ENCODE results near the gene CELF5.
"Not testable (repeated sequence)": the region's sequence is repeated elsewhere in the genome, so short reads cannot be mapped to it uniquely, and the experiment has no call there.

CELF5 gene

DNA sequence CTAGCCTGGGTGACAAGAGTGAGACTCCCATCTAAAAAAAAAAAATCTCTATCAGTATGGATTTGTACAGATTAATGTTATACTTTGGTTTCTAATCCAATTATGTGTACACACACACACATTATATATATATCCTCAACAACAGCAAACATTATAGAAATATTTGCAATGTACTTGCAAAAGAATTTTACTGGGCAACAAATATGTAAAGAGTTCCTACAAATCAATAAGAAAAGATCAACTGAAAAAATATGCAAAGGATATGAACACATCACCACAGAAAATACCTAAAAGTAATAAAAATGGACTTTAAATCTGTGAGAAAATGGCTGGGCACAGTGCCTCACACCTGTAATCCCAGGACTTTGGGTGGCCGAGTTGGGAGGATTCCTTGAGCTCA, 101.0 kb downstream of the CELF5 start:
- DNase-seq, result no peak

DNA sequence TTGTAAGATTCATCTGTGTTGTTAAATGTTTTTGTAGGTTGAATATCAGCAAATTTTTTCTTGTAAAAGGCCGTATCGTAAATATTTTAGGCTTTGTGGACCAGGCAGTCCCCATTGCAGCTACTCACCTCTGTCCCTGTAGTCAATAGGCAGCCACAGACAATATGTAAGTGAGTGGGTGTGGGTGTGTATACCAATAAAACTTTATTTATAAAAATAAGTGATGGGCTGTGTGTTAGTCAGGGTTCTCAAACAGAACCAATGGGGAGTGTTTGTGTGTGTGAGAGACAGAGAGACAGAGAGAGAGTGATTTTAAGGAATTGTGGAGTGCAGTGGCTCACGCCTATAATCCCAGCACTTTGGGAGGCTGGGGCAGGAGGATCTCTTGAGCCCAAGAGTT, 104.3 kb downstream of the CELF5 start:
- no peak for DNase-seq

DNA sequence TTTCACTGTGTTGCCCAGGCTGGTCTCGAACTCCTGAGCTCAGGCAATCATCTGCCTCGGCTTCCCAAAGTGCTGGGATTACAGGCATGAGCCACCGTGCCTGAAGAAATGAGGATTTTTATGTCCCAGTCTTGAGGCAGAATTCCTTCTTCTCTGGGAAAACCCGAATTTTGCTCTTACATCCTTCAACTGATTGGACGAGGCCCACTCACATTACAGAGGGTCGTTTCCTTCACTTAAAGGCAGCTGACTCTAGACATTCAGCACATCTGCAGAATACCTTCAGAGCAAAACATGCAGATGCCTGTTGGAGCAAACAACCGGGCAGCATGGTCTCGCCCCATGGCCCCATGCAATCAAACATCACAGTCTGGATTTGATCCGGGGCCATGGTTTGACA, 105.6 kb downstream of the CELF5 start:
- no peak for DNase-seq

DNA sequence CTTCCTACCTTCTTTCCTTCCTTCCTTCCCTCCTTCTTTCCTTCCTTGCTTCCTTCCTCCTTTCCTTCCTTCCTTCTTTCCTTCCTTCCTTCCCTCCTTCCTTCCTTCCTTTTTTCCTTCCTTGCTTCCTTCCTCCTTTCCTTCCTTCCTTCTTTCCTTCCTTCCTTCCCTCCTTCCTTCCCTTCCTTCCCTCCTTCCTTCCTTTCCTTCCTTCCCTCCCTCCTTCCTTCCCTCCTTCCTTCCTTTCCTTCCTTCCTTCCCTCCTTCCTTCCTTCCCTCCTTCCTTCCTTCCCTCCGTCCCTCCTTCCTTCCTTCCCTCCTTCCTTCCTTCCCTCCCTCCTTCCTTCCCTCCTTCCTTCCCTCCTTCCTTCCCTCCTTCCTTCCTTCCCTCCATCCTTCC, 107.8 kb downstream of the CELF5 start:
- not testable (repeated sequence) for DNase-seq

DNA sequence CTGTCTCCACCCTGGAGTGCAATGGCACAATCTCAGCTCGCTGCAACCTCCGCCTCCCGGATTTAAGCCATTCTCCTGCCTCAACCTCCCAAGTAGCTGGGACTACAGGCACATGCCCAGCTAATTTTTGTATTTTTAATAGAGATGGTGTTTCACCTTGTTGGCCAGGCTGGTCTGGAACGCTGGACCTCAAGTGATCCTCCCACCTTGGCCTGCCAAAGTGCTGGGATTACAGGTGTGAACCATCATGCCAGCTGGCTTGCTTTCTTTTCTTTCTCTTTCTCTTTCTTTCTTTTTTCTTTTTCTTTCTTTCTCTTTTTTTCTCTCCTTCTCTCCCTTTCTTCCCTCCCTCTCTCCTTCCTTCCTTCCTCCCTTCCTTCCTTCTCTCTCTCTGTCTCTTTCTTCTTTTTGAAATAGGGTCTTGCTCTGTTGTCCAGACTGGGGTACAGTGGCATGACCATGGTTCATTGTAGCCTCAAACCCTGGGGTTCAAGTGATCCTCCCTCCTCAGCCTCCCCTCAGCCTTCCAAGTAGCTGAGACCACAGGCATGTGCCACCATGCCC, 108.6 kb downstream of the CELF5 start:
- DNase-seq, result no peak

DNA sequence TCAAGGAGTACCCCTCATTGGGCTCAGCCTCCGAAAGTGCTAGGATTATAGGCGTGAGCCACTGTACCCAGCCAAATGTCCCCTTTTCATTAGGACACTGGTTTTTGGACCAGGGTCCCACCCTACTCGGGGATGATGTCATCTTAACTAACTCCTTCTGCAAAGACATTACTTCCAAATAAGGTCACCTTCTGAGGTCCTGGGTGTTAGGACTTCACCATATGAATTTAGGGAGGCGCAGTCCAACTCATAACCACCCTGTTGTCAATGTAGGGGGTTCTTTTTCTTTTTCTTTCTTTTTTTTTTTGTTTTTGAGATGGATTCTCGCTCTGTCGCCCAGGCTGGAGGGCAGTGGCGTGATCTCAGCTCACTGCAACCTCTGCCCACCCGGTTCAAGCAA, 109.2 kb downstream of the CELF5 start:
- DNase-seq, result no peak

DNA sequence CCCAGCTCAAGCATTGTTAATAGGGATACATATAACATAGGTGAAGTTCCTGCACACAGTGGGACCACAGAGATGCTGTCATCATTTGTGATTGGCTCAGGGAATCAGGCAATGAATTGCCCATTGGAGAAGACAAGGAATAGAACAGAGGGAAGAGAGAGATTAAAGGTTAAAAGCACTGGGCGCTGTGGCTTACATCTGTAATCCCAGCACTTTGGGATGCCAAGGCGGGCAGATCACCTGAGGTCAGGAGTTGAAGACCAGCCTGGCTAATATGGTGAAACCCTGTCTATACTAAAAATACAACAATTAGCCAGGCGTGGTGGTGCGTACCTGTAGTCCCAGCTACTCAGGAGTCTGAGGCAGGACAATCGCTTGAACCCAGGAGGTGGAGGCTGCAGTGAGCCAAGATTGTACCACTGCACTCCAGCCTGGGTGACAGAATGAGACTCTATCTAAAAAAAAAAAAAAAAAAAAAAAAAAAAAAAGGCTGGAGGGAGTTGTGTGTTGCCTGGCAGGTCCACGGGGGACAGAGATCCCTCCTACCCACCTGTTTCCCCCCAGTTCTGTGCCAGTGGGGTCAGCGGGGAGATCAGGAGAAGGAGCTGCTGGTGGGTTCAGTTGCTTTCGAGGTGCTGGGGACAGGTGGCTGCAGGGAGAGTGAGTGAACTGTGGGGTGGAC, 110.4 kb downstream of the CELF5 start:
- DNase-seq, result not testable (repeated sequence)

DNA sequence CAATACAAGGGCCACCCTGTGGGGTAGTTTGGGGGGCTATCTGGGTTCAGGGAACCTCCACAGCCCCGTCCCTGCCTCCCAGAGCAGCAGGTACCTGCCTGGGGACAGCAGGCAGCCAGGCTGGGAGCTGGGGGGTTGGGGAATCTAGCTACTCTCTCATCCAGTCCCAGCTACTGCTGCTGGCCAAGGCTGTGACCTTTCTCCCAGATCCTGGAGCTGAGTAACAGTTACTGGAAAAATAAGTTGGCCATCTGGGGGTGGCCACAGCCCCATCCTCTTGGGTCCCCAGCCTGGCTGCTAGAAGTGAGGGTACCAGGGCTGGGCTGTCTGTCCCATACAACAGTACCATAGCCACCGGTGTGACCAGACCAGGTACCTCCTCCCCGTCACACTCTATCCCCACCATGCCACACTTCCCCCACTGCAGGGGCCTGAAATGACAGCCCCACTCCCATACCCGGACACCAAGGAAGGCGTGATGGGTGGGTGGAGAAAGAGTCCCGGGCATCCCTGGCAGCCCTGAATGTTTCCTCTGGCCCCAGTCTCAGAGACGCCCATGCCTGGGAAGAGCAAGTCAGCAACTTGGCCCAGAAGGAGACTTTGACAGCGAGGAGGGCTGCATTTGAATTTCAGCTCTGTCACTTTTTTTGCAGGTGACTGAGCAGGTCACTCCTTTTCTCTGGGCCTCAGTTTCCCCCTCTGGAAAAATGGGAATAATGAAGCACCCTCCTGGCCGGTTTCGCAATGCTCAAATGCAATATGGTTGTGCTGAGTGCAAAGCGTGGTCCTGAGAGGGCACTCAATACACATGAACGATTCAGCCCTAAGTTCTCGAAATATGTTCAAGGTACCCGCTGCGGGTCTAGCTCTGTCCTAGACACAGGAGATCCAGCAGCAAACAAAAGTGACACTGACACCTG, 111.2 kb downstream of the CELF5 start:
- DNase-seq, result no peak

DNA sequence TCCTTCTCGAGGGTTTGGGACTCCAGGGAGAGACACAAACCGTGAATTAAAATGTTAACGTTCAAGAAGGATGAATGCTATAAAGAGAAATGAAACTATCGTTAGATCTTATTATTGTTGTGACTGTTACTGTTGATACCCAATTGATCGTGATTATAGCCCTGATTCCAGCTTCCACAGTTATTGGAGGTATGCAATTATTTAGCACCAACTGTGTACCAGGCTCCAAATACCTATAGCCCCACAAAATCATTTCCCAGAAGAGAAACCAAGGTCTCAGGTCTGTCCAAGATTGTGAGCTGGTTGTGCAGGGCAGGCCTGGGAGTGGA, 111.9 kb downstream of the CELF5 start:
- DNase-seq, result no peak

DNA sequence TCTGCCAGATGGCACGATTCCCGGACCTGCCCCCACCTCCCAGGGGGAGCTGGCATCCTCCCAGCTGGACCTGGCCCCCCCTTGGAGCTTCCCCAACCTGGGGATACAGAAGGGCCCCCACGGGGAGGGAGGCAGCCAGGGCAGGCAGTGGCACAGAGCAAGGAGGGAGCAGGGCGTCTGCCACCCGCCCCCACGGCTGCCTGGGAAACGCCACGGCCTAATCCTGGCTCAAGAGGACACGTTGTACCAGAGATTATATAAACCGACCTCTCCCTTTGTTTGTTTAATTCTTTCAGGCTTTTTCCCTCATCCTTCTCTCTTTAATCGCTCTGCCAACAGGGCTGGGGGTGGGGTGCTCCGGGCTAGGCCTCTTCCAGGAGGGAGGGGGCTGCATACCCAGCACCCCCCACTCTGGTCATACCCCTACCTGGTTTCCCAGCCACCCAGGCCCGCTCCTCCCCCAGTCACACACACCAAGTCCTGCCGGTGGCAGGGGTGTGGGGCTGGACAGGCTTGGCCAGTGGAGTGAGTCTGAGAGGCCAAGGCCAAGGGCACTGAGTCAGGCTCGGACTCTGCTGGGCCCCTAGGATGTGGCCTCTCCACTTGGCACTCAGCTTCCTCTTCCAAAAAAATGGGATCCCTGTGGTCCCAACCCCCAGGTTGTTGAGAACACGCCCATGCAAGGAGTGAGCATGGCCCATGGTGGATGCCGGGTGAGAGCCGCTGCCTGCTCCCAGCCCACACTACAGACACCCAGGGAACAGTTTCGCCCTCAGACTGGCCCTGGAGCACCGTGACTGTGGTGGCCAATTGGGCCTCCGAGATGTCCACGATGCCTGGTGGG, 112.4 kb downstream of the CELF5 start:
- peak in 2 of 3 experiments; percentile 26 to 59 for DNase-seq

DNA sequence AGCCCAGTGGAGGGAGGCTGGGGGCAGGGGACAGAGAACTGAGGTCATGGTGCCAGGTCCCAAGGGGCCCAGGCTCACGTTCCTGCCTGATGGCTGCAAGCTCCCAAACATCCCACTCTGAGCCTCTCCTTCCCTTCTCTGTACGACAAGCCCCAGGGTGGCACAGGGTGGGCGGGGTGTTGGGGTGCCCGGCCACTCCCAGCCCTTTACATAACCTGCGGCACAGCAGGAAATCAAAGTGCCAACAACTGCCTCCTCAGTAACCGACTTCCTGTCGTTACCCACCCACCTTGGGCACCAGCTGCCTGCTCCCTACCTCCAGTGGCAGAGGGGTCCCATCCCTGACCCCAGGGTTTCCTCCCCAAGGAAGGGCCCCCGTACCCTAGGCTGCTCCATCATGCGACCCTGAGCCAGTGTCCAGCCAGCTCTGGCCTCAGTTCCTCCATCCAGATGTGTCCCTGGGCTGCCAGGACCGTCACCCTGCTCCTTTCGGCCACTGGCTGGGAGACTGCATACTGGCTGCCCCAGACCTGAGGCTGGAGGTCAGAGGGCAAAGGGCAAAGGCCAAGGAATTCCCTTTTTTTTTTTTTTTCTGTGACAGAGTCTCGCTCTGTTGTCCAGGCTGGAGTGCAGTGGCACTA, 114.2 kb downstream of the CELF5 start:
- DNase-seq, result peak in 2 of 3 experiments; percentile 21 to 53

DNA sequence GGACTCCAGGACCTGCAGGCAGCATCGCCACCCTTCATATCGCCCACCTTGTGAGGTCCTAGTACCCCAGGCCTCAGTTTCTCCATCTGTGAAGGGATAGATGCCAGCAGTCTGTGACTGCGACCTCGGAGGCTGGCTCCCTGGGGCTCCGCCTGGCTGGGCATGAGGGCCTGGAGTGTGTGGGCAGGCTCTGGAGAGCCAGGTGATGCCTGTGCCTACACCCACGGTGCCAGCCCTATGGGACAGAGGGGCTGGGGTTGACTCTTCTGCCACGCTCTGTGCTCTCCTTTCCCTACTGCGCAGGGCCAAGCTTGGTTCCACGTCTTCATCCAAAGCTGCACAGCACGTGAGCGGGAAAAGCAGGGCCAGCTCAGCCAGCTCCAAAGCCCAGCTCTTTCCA, 115.9 kb downstream of the CELF5 start:
- DNase-seq, result no peak

DNA sequence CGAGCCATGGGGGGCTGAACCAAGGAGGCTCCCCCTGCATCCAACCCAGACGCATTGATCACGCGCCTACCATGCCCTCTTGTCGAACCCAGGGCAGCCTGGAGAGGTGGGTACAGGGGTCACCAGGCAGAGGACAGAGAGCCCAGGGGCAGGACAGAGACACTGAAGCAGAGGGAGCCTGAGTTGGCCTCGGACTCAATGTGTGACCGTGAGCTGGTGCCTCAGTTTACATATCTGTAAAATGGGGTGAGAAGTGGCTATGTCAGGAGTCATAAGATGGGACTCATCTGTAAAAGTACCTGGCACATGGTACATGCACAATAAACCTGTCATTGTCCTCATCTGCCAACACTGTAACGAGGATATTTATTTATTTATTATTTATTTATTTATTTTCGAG, 117.8 kb downstream of the CELF5 start:
- no peak for DNase-seq

DNA sequence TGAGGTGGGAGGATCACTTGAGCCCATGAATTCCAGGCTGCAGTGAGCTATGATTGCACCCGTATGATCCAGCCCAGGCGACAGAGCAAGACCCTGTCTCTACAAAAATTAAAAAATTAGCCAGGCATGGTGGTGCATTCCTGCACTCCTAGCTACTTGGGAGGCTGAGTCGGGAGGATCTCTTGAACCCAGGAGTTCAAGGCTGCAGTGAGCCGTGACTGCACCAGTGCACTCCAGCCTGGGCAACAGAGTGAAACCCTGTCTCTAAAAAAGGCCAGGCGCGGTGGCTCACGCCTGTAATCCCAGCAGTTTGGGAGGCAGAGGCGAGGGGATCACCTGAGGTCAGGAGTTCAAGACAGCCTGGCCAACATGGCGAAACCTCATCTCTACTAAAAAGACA, 118.5 kb downstream of the CELF5 start:
- DNase-seq, result not testable (repeated sequence)

DNA sequence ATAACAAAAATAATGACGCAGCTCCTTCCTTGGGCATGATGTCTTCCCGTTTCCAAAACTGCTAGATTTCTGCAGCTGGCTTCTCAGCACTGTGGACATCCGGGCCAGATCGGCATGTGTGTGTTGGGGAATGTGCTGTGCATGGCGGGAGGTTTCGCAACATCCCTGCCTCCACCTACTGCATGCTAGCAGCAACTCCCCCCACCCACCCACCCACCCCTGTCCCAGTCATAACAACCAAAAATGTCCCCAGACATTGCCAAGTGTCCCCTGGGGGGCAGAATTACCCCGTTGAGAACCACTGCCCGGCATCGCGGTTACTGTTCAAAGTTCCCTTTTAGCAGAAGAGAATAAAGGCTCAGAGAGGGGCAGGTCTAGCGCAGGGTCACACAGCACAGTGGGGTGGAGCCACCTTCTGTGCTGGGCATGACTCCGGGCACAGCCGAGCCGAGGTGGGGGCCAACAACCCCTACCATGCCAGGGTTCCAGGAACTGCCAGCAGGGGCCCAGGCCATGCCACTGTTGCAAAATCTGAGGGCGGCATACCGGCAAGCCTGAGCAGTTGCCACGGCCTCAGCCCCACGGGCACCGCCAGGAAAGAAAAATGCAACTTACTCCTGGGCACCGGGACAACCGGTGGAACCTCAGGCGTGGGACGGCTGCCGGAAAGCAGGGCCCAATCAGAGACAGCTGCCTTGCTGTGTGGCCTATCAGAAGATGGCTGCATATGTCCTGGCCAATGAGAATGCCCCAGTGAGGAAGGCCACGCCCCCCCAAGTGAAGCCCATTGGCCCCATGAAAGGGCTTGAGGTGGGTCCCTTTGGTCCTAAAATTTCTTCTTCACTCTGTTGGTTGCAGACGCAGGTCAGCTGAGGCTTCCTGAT, 119.4 kb downstream of the CELF5 start:
- no peak for DNase-seq

DNA sequence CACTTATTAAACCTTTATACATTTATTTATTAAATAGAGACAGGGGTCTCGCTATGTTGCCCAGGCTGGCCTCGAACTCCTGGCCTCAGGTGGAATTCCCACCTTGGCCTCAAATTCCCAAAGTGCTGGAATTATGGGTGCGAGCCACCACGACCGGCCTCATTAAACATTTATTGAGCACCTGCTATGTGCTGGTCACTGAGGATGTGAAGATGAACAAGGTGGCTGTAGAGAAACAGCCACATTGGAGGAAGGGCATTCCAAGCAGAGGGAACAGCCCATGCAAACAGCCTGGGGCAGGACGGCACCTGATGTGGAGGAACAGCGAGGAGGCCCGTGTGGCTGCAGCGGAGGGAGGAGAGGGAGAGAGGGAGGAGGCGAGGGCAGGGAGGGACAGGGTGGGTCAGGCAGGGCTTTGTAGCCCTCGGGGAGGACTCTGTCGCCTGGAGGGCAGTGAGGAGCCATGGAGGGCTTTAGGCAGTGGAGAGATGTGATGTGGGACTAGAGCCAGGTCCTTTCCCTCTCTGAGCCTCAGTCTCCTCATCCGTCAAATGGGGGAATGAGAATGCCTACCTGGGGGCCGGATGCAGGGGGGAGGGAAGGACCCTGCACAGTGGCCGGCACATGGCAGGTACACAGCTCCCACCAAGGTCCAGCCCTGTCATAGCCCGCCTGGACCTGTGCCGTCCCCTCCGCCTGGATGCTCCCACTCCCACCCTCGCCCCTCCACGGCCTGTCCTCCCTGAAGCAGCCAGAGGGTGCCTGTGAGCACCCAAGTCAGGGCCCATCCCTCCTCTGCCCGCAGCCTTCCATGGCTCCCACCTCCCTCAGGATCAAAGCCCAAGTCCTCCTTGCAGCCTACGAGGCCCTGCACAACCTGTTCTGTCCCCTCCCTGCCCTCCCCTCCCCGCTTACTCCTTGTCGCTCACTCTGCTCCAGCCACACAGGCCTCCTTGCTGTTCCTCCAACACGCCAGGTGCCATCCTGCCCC, 120.4 kb downstream of the CELF5 start:
- no peak for DNase-seq

DNA sequence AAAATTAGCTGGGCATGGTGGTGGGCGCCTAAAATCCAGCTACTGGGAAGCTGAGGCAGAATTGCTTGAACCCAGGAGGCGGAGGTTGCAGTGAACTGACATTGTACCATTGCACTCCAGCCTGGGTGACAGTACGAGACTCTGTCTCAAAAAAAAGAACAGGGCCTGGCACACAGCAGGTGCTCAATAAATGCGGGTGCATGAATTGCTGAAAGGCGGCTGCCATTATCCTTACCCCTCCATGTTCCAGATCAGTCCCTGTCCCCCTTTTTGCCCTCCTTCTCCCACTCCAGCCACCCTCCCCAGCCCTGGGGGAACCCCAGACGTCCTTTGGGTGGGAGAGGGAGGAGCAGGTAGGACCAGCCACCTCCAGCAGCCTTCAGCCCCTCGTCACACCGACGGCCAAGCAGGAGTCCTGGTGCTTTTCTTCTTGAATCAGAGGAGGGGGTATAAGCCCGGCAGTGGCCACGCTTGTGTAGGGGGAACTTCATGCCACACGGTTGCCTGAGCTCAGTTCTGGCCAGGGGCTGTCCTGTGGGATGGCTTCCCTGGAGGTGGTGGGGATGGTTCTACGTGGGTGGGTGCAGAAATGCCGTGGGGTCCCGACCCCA, 121.5 kb downstream of the CELF5 start:
- no peak for DNase-seq

Data from NCI-H1417 (cell line).